Loucy (cell line): ENCODE data around the gene RIMKLB.
"Not testable (repeated sequence)": the region's sequence is repeated elsewhere in the genome, so short reads cannot be mapped to it uniquely, and the experiment has no call there.

Source experiments
- EZH2phosphoT487 ChIP-seq: fragments of 200-600 bp; IDR thresholded peaks from 2 replicates; pipeline ENCODE4 v1.6.1; 2018; ENCODE audit warnings: antibody characterized with exemption, mild to moderate bottlenecking, moderate library complexity, borderline replicate concordance
- TF ChIP-seq, protein P1 (sequence below): fragments of 200-600 bp; sonication (generic); conservative IDR thresholded peaks from 2 replicates; pipeline ENCODE4 v1.5.1; 2014; ENCODE audit warnings: mild to moderate bottlenecking, antibody characterized with exemption, low read length

- TF ChIP-seq, protein P1, sequence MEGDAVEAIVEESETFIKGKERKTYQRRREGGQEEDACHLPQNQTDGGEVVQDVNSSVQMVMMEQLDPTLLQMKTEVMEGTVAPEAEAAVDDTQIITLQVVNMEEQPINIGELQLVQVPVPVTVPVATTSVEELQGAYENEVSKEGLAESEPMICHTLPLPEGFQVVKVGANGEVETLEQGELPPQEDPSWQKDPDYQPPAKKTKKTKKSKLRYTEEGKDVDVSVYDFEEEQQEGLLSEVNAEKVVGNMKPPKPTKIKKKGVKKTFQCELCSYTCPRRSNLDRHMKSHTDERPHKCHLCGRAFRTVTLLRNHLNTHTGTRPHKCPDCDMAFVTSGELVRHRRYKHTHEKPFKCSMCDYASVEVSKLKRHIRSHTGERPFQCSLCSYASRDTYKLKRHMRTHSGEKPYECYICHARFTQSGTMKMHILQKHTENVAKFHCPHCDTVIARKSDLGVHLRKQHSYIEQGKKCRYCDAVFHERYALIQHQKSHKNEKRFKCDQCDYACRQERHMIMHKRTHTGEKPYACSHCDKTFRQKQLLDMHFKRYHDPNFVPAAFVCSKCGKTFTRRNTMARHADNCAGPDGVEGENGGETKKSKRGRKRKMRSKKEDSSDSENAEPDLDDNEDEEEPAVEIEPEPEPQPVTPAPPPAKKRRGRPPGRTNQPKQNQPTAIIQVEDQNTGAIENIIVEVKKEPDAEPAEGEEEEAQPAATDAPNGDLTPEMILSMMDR = not testable (repeated sequence)
- not testable (repeated sequence) for TF ChIP-seq EZH2phosphoT487
These were observed 90.9 kb downstream of the RIMKLB start for GRCh38 chr12:8788706-8789105.
